ENCODE data around the gene ICAM1. TPM values are rescaled to one million over a fixed set of nuclear protein-coding genes. Genes with fewer than 3 reads are reported as not detected.

ICAM1 gene
- total and polyA plus RNA-seq, 2 of the 8 experiments (the other 6 are each of a cell fraction or from before 2014, with no cell fraction given) = 4.0 to 9.4 TPM

- no peak for TF ChIP-seq CHD7 (IDR thresholded peaks at IDR 0.05; ENCODE audit: insufficient replicate concordance, low read length)
- no peak for TF ChIP-seq SP1 (IDR thresholded peaks at IDR 0.05; ENCODE audit: low read depth, low read length)
- TF ChIP-seq BACH1 (IDR thresholded peaks at IDR 0.05; ENCODE audit: low read length) = no peak
- no peak for TF ChIP-seq KDM1A (IDR thresholded peaks at IDR 0.05; ENCODE audit: borderline replicate concordance, low read length)
- TF ChIP-seq TEAD4 (IDR thresholded peaks at IDR 0.05; ENCODE audit: low read depth, low read length) = no peak
- no peak for TF ChIP-seq NRF1 (IDR thresholded peaks at IDR 0.05; ENCODE audit: low read depth, low read length)
- TF ChIP-seq SP4 (IDR thresholded peaks at IDR 0.05; ENCODE audit: low read length) = no peak
- no peak for TF ChIP-seq ATF3 (IDR thresholded peaks at IDR 0.05; ENCODE audit: insufficient read depth, low read depth, low read length)
- TF ChIP-seq EZH2 (IDR thresholded peaks at IDR 0.05; ENCODE audit: low read depth, low read length, severe bottlenecking) = no peak
- TF ChIP-seq SIX5 (IDR thresholded peaks at IDR 0.05; ENCODE audit: low read depth, low read length) = no peak
Observed at GRCh38 chr19:10245189-10245939, 25.6 kb upstream of the ICAM1 start (continued).

Measured in H1 (cell line).